Right atrium auricular region (tissue), 2 donors: ENCODE data around the gene RGSL1. TPM values are rescaled to one million over a fixed set of nuclear protein-coding genes. Genes with fewer than 3 reads are reported as not detected.

Experiments used
- DNase-seq: peaks from one replicate; pipeline ENCODE4 v3.0.0-alpha.2; 2019; ENCODE audit warnings: low spot score
- H3K27ac ChIP-seq, 2 donors: fragments of 200-600 bp; sonication (generic); 1 replicate in 1 of 2; 2 replicates in 1 of 2; pipeline ENCODE4 v1.5.1; 2016 to 2019
- H3K27me3 ChIP-seq, 2 donors: fragments of 200-600 bp; sonication (generic); one replicate each; pipeline versions ENCODE4 v1.5.1 to v1.6.0; 2017 to 2019
- H3K36me3 ChIP-seq: fragments of 200-600 bp; sonication (generic); one replicate; pipeline ENCODE4 v1.5.1; 2016
- H3K4me1 ChIP-seq, 2 donors: fragments of 200-600 bp; sonication (generic); one replicate each; pipeline versions ENCODE4 v1.5.1 to v1.6.0; 2017 to 2019
- H3K4me3 ChIP-seq, 2 donors: fragments of 200-600 bp; sonication (generic); 1 replicate in 1 of 2; 2 replicates in 1 of 2; pipeline ENCODE4 v1.5.1; 2017 to 2019; ENCODE audit warnings: mild to moderate bottlenecking in 1 of 2, moderate library complexity in 1 of 2
- H3K9me3 ChIP-seq, 2 donors: fragments of 200-600 bp; sonication (generic); one replicate each; pipeline ENCODE4 v1.5.1; 2019
- CTCF ChIP-seq, 2 donors: fragments of 200-600 bp; sonication (generic); IDR thresholded peaks; one replicate each; pipeline ENCODE4 v1.5.1; 2019; ENCODE audit warnings: antibody characterized with exemption in 2 of 2
- total RNA-seq, 2 donors: library from RNA; depleted of rRNA; stranded (reverse); fragments of >200 nt; gene quantifications; one replicate each; pipeline ENCODE4 v1.1.0, GENCODE V29; 2016

Gene RGSL1
- total RNA-seq, 2 donors from 2014 or later, result not detected

DNA sequence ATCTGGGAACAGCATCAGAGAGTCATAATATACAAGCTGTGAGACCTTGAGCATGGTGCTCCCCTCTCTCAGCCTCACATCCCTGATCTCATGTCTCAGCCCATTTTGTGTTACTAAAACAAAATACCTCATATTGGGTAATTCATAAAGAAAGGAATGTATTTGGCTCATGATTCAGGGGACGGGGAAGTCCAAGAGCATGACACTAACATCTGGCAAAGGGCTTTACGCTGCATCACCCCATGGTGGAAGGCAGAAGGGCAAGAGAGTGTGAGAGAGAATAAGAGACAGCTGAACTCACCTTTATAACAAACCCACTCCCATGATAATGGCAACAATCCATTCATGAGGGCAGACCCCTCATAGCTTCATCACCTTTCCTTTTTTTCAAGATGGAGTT is 102.6 kb downstream of the RGSL1 start:
- DNase-seq, result no peak
- Histone ChIP-seq H3K36me3 (no peaks in the 10 kb centered on the region), H3K4me1 (no peaks in the 10 kb centered on the region), H3K4me3 (no peak overlapping the region), H3K9me3 (no peaks in the 10 kb centered on the region), H3K27ac (no peak overlapping the region), H3K27me3 (no peaks in the 10 kb centered on the region)
- no peak for TF ChIP-seq CTCF (IDR thresholded peaks at IDR 0.05)

GRCh38 chr1:182555493-182555892 is 105.5 kb downstream of the RGSL1 start:
- DNase-seq, result no peak
- TF ChIP-seq CTCF (IDR thresholded peaks at IDR 0.05), result no peak
- H3K9me3 ChIP-seq, result no peaks in the 10 kb centered on the region
- no peak overlapping the region for H3K27ac ChIP-seq
- H3K36me3 ChIP-seq, result no peaks in the 10 kb centered on the region
- H3K4me1 ChIP-seq, result no peaks in the 10 kb centered on the region
- H3K27me3 ChIP-seq, result no peaks in the 10 kb centered on the region
- H3K4me3 ChIP-seq, result no peak overlapping the region

- Histone ChIP-seq H3K9me3 (no peaks in the 10 kb centered on the region), H3K27me3 (no peaks in the 10 kb centered on the region), H3K4me3 (no peak overlapping the region), H3K4me1 (no peaks in the 10 kb centered on the region), H3K27ac (no peak overlapping the region), H3K36me3 (no peaks in the 10 kb centered on the region)
- no peak for DNase-seq
- no peak for TF ChIP-seq CTCF (IDR thresholded peaks at IDR 0.05)
Measured at GRCh38 chr1:182556279-182556678, 106.3 kb downstream of the RGSL1 start.

GRCh38 chr1:182560392-182560984 is 110.5 kb downstream of the RGSL1 start:
- no peaks in the 10 kb centered on the region for H3K4me1 ChIP-seq
- DNase-seq, result no peak
- TF ChIP-seq CTCF (IDR thresholded peaks at IDR 0.05), result no peak
- no peaks in the 10 kb centered on the region for H3K27me3 ChIP-seq
- no peak overlapping the region for H3K27ac ChIP-seq
- no peaks in the 10 kb centered on the region for H3K36me3 ChIP-seq
- H3K9me3 ChIP-seq, result no peaks in the 10 kb centered on the region
- H3K4me3 ChIP-seq, result no peak overlapping the region

DNA sequence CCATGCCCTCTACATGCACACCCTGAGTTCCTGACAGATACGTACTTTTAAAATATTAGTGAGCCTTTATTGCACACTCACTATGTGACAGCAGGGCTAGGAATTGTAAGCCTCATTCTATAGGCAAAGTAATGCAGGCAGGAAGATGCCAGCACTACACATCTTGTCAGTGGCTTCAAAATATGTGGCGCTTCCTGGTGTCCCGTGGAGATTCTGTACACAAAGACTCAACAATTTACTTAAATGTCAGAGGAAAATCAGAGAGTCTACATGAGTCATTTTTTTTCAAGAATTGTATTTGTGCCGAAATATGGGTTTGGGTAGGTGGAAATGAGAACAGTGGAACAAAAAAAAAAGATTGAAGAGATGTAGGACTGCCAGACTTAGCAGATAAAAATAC is 111.5 kb downstream of the RGSL1 start:
- no peak for DNase-seq

More for the DNA sequence above, 111.5 kb downstream of the RGSL1 start:
- no peaks in the 10 kb centered on the region for H3K9me3 ChIP-seq
- no peak overlapping the region for H3K27ac ChIP-seq
- H3K36me3 ChIP-seq, result no peaks in the 10 kb centered on the region
- no peak for TF ChIP-seq CTCF (IDR thresholded peaks at IDR 0.05)
- H3K27me3 ChIP-seq, result no peaks in the 10 kb centered on the region
- no peaks in the 10 kb centered on the region for H3K4me1 ChIP-seq
- no peak overlapping the region for H3K4me3 ChIP-seq
